ENCODE data around the gene MYH14.
"Not testable (repeated sequence)": the region's sequence is repeated elsewhere in the genome, so short reads cannot be mapped to it uniquely, and the experiment has no call there.

MYH14 gene

GRCh38 chr19:50352242-50352641 is 148.8 kb downstream of the MYH14 start:
- H4K20me1 ChIP-seq (ENCODE audit: control insufficient read depth, insufficient read depth, low read depth, low read length): no peaks in the 10 kb centered on the region
- no peak overlapping the region for H3K4me3 ChIP-seq (ENCODE audit: low read length)
- H3K9me3 ChIP-seq (ENCODE audit: control insufficient read depth, insufficient read depth, low read length): no peaks in the 10 kb centered on the region
- H3K27me3 ChIP-seq (ENCODE audit: control insufficient read depth, low read length): no peaks in the 10 kb centered on the region
- TF ChIP-seq CTCF (IDR thresholded peaks at IDR 0.05; ENCODE audit: low read depth, low read length, poor library complexity, severe bottlenecking) (no peak), EZH2phosphoT487 (IDR thresholded peaks at IDR 0.05; ENCODE audit: borderline replicate concordance, low read length) (no peak)
- H3K36me3 ChIP-seq (ENCODE audit: control insufficient read depth, low read length): no peaks in the 10 kb centered on the region
- peaks cover 7% of the 10 kb centered on the region for H3F3A ChIP-seq (ENCODE audit: control insufficient read depth, insufficient read depth)
- peaks cover 50% of the 10 kb centered on the region for H3K4me1 ChIP-seq (ENCODE audit: control insufficient read depth, low read length)
- H3K9me2 ChIP-seq (replicated peaks; ENCODE audit: control insufficient read depth, low read length): no peaks in the 10 kb centered on the region
- peaks cover 5% of the 10 kb centered on the region; the same call in 1 of the 2 replicates for H3K79me2 ChIP-seq (ENCODE audit: control insufficient read depth, low read length)
- H3K4me2 ChIP-seq (ENCODE audit: low read length): no peak overlapping the region
- H3K27ac ChIP-seq (ENCODE audit: low read depth, low read length): no peak overlapping the region

GRCh38 chr19:50353487-50353880 is 150.1 kb downstream of the MYH14 start:
- H3K4me3 ChIP-seq (ENCODE audit: low read length); H3F3A ChIP-seq (ENCODE audit: control insufficient read depth, insufficient read depth); H3K27me3 ChIP-seq (ENCODE audit: control insufficient read depth, low read length); H3K79me2 ChIP-seq (ENCODE audit: control insufficient read depth, low read length); H3K36me3 ChIP-seq (ENCODE audit: control insufficient read depth, low read length); H3K9me2 ChIP-seq (replicated peaks; ENCODE audit: control insufficient read depth, low read length); H3K27ac ChIP-seq (ENCODE audit: low read depth, low read length); H4K20me1 ChIP-seq (ENCODE audit: control insufficient read depth, insufficient read depth, low read depth, low read length); H3K9me3 ChIP-seq (ENCODE audit: control insufficient read depth, insufficient read depth, low read length); H3K4me2 ChIP-seq (ENCODE audit: low read length): not testable (repeated sequence)
- peaks cover 47% of the 10 kb centered on the region for H3K4me1 ChIP-seq (ENCODE audit: control insufficient read depth, low read length)

GRCh38 chr19:50356691-50357177 is 153.3 kb downstream of the MYH14 start:
- peak overlapping the region; percentile 99 for H3K4me2 ChIP-seq (ENCODE audit: low read length)
- no peaks in the 10 kb centered on the region for H3K27me3 ChIP-seq (ENCODE audit: control insufficient read depth, low read length)

More at GRCh38 chr19:50356691-50357177, 153.3 kb downstream of the MYH14 start:
- Histone ChIP-seq H4K20me1 (ENCODE audit: control insufficient read depth, insufficient read depth, low read depth, low read length) (no peaks in the 10 kb centered on the region), H3K9me2 (replicated peaks; ENCODE audit: control insufficient read depth, low read length) (no peaks in the 10 kb centered on the region), H3K79me2 (ENCODE audit: control insufficient read depth, low read length) (peaks cover 19% of the 10 kb centered on the region), H3K36me3 (ENCODE audit: control insufficient read depth, low read length) (peaks cover 12% of the 10 kb centered on the region; the same call in 1 of the 2 replicates), H3K27ac (ENCODE audit: low read depth, low read length) (peak overlapping the region; percentile 86), H3K4me3 (ENCODE audit: low read length) (peak overlapping the region; percentile 91), H3F3A (ENCODE audit: control insufficient read depth, insufficient read depth) (peaks cover 6% of the 10 kb centered on the region), H3K4me1 (ENCODE audit: control insufficient read depth, low read length) (peaks cover 53% of the 10 kb centered on the region), H3K9me3 (ENCODE audit: control insufficient read depth, insufficient read depth, low read length) (peaks cover 3% of the 10 kb centered on the region; the same call in 1 of the 2 replicates)
- TF ChIP-seq CTCF (IDR thresholded peaks at IDR 0.05; ENCODE audit: low read depth, low read length, poor library complexity, severe bottlenecking) (no peak), EZH2phosphoT487 (IDR thresholded peaks at IDR 0.05; ENCODE audit: borderline replicate concordance, low read length) (no peak)

All from DOHH2 (cell line).